ENCODE data around the gene NKD1.

NKD1 gene

DNA sequence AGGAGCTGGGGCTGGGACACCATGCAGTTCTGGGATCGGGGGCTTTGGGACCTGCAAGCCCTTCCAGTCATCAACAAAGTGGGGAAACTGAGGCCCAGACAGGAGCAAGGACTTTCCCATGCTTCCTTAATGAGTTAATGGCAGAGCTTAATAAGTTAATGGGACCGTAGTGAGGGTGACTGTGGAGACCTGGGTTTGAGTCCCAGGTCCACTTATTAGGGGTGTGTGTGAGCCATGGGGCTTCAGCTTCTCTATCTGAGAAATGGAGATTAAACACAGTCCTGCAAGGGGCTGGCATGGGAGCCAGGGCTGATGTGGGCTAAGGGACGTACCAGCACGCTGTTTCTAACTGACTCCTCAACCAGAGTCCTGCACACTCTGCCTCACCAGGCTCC lies 41.7 kb upstream of the NKD1 start:
- Histone ChIP-seq H3K4me1 (ENCODE audit: control insufficient read depth, low read depth, low read length) (peaks cover 8% of the 10 kb centered on the region), H3K27me3 (ENCODE audit: control insufficient read depth, insufficient read depth, low read length) (no peaks in the 10 kb centered on the region), H3K9me3 (ENCODE audit: control insufficient read depth, low read depth, low read length) (no peaks in the 10 kb centered on the region), H3K4me3 (ENCODE audit: low read length) (no peak overlapping the region), H3K9ac (ENCODE audit: low read length) (no peak overlapping the region), H3K27ac (ENCODE audit: low read length) (no peak overlapping the region), H3K36me3 (ENCODE audit: control insufficient read depth, low read depth, low read length) (no peaks in the 10 kb centered on the region)

DNA sequence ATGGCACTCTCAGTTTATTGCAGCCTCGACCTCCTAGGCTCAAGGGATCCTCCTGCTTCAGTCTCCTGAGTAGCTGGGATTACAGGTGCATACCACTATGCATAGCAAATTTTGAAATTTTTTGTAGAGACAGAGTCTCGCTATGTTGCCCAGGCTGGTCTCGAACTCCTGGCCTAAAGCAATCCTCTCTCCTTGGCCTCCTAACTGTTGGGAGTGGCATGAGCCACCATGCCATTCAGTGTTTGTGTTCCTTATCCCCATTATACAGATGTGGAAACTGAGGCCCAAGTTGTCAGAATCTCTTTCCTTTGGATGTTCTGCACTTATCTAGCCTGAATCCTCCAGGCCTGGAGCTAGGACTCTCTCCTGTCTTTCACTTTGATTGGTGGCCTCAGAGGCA lies 40.8 kb upstream of the NKD1 start:
- H3K9me3 ChIP-seq (ENCODE audit: control insufficient read depth, low read depth, low read length), result no peaks in the 10 kb centered on the region
- peaks cover 8% of the 10 kb centered on the region for H3K4me1 ChIP-seq (ENCODE audit: control insufficient read depth, low read depth, low read length)
- H3K27ac ChIP-seq (ENCODE audit: low read length), result no peak overlapping the region
- H3K9ac ChIP-seq (ENCODE audit: low read length), result no peak overlapping the region
- H3K36me3 ChIP-seq (ENCODE audit: control insufficient read depth, low read depth, low read length), result no peaks in the 10 kb centered on the region
- H3K27me3 ChIP-seq (ENCODE audit: control insufficient read depth, insufficient read depth, low read length), result no peaks in the 10 kb centered on the region
- no peak overlapping the region for H3K4me3 ChIP-seq (ENCODE audit: low read length)

DNA sequence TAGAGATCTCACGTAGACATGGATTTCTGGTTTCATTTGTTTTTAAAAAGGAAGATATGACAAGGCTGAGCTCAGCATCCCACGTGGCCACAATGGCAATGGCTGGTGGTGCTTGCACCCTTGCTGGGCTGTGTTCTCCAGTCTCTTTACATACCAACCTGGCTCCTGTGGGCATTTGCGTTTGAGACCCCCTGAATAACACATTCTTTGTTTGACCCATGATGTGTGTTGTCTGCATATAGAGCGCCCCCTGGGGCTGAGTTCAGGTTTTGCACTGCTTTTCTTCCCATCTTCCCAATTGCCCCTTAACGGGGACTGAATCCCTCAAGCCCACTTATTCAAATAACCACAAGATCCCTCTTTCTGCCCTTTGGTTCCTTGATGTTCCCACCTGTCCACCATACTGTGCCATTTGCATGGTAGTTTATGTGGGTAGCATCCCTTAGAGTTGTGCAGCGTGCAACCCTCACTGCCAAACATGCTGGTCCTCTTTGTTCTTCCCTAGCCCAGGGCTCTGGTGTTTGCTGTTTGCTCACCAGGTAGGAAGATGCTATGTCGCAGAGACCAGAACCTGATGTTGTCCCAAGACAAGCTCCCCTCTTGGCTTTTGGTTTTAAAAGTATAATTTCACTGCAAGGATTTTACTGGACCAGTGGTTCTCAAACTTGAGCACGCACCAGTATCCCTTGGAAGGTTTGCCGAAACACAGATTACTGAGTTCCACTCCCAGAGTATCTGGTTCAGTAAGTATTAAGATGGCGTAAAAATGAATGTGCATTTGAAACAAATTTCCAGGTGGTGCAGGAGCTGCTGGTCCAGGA lies 38.5 kb upstream of the NKD1 start:
- no peaks in the 10 kb centered on the region for H3K9me3 ChIP-seq (ENCODE audit: control insufficient read depth, low read depth, low read length)
- no peak overlapping the region for H3K9ac ChIP-seq (ENCODE audit: low read length)
- H3K4me3 ChIP-seq (ENCODE audit: low read length), result no peak overlapping the region
- no peaks in the 10 kb centered on the region for H3K27me3 ChIP-seq (ENCODE audit: control insufficient read depth, insufficient read depth, low read length)
- peaks cover 8% of the 10 kb centered on the region for H3K4me1 ChIP-seq (ENCODE audit: control insufficient read depth, low read depth, low read length)
- no peak overlapping the region for H3K27ac ChIP-seq (ENCODE audit: low read length)
- H3K36me3 ChIP-seq (ENCODE audit: control insufficient read depth, low read depth, low read length), result no peaks in the 10 kb centered on the region

DNA sequence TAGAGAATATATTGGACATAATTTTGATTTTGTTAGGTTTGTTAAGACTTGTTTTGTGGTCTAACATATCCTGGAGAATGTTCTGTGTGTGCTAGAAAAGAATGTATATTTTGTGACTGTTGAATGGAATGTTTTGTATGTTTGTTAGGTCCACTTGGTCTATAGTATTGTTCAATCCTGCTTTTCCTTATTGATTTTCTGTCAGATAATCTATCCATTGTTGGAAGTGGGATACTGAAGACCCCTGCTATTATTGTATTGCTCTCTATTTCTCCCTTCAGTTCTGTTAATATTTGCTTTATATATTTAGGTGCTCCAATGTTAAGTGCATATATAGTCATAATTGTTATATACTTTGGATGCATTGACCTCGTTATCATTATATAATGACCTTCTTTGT lies 33.0 kb upstream of the NKD1 start:
- H3K4me3 ChIP-seq (ENCODE audit: low read length), result no peak overlapping the region
- no peaks in the 10 kb centered on the region for H3K4me1 ChIP-seq (ENCODE audit: control insufficient read depth, low read depth, low read length)
- H3K9me3 ChIP-seq (ENCODE audit: control insufficient read depth, low read depth, low read length), result no peaks in the 10 kb centered on the region
- H3K27ac ChIP-seq (ENCODE audit: low read length), result no peak overlapping the region
- H3K9ac ChIP-seq (ENCODE audit: low read length), result no peak overlapping the region
- no peaks in the 10 kb centered on the region for H3K36me3 ChIP-seq (ENCODE audit: control insufficient read depth, low read depth, low read length)
- no peaks in the 10 kb centered on the region for H3K27me3 ChIP-seq (ENCODE audit: control insufficient read depth, insufficient read depth, low read length)

DNA sequence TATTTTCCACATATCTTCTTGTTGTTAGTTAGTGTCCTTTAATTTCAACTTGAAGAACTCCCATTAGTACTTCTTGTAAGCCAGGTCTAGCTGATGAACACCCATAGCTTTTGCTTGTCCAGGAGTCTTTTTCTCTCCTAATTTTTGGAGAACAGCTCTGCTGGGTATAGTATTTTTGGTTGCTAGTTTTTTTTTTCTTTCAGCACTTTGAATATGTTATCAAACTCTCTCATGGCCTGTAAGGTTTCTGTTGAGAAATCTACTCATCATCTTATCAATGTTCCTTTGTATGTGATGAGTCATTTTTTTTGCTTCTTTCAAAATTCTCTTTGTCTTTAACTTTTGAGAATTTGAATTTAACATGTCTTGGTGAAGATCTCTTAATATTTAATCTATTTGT lies 31.8 kb upstream of the NKD1 start:
- Histone ChIP-seq H3K36me3 (ENCODE audit: control insufficient read depth, low read depth, low read length) (no peaks in the 10 kb centered on the region), H3K4me1 (ENCODE audit: control insufficient read depth, low read depth, low read length) (no peaks in the 10 kb centered on the region), H3K9ac (ENCODE audit: low read length) (no peak overlapping the region), H3K27ac (ENCODE audit: low read length) (no peak overlapping the region), H3K4me3 (ENCODE audit: low read length) (no peak overlapping the region), H3K27me3 (ENCODE audit: control insufficient read depth, insufficient read depth, low read length) (no peaks in the 10 kb centered on the region), H3K9me3 (ENCODE audit: control insufficient read depth, low read depth, low read length) (no peaks in the 10 kb centered on the region)

DNA sequence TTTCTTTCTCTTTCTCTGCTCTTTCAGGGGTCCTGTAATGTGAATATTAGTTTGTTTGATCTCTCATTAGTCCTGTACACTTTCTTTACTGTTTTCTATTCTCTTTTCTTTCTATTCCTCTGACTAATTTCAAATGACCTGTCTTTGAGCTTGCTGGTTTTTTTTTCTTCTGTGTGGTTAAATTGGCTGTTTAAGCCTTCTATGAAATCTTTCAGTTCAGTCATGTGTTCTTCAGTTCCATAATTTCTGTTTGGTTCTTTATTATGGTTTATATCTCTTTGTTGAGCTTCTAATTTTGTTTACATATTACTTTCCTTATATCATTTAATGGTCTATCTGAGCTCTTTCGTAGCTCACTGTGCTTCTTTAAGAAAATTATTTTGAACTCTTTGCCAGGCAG lies 31.3 kb upstream of the NKD1 start:
- Histone ChIP-seq H3K27ac (ENCODE audit: low read length) (no peak overlapping the region), H3K4me3 (ENCODE audit: low read length) (no peak overlapping the region), H3K9ac (ENCODE audit: low read length) (no peak overlapping the region), H3K4me1 (ENCODE audit: control insufficient read depth, low read depth, low read length) (no peaks in the 10 kb centered on the region), H3K36me3 (ENCODE audit: control insufficient read depth, low read depth, low read length) (no peaks in the 10 kb centered on the region), H3K27me3 (ENCODE audit: control insufficient read depth, insufficient read depth, low read length) (no peaks in the 10 kb centered on the region), H3K9me3 (ENCODE audit: control insufficient read depth, low read depth, low read length) (no peaks in the 10 kb centered on the region)

DNA sequence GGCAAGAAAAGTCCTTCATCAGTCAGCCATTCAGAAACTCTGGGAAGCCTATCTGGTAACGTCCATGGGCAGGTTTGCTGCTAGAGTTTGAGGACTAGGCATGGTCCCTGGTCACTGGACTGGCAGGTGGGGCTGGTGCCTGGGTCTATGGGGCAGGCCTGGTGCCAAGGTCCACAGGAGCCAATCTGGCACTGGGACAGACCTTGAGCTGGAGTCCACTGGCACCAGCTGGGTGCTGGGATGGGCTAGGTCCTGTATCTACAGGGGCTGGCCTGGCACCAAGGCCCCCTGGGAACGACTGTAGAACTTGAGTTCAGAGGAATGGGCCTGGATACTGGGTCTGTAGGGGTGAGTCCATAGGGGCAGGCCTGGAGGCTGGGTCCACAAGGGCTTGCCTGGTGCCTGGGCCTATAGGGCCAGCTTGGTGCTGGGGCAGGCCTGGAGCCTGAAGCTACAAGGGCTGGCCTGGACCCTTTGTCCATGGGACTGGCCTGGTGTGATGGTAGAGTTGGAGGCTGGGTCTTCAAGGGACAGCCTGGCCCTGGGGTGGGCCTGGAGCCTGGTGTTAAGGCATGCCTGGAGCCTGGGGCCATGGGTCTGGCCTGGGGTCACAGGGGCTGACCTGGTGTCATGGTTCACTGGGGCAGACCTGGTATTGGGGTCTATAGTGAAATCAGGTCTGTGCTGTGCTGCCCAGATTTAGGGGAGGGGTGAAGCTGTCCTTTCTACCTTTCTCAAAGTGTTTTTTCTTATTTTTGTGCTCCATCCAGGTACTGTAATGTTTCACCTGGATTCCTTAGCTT lies 30.5 kb upstream of the NKD1 start:
- no peak overlapping the region for H3K4me3 ChIP-seq (ENCODE audit: low read length)
- H3K27me3 ChIP-seq (ENCODE audit: control insufficient read depth, insufficient read depth, low read length), result no peaks in the 10 kb centered on the region
- H3K9ac ChIP-seq (ENCODE audit: low read length), result no peak overlapping the region
- H3K27ac ChIP-seq (ENCODE audit: low read length), result no peak overlapping the region
- H3K36me3 ChIP-seq (ENCODE audit: control insufficient read depth, low read depth, low read length), result no peaks in the 10 kb centered on the region
- no peaks in the 10 kb centered on the region for H3K9me3 ChIP-seq (ENCODE audit: control insufficient read depth, low read depth, low read length)
- H3K4me1 ChIP-seq (ENCODE audit: control insufficient read depth, low read depth, low read length), result no peaks in the 10 kb centered on the region

DNA sequence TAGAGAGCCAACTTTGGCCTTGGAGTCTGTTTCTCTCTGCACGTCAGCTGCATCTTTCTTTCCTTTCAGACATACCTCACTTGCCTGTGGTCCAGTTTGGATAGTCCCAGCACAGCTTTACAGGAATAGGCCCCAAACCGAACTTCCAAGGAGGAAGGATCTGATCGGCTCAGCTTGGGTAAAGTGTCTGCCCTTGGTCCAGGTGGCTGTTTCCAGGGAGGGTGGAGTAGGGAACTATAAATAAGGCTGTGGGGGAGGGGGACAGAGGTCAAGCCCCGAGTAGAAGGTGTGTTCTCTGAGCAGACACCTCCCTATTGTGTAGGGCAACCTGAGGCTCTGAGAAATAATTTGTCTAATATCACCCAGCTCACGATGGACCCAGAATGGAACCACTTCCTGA lies 29.2 kb upstream of the NKD1 start:
- Histone ChIP-seq H3K9ac (ENCODE audit: low read length) (no peak overlapping the region), H3K4me1 (ENCODE audit: control insufficient read depth, low read depth, low read length) (no peaks in the 10 kb centered on the region), H3K36me3 (ENCODE audit: control insufficient read depth, low read depth, low read length) (no peaks in the 10 kb centered on the region), H3K9me3 (ENCODE audit: control insufficient read depth, low read depth, low read length) (no peaks in the 10 kb centered on the region), H3K27me3 (ENCODE audit: control insufficient read depth, insufficient read depth, low read length) (no peaks in the 10 kb centered on the region), H3K27ac (ENCODE audit: low read length) (no peak overlapping the region), H3K4me3 (ENCODE audit: low read length) (no peak overlapping the region)

DNA sequence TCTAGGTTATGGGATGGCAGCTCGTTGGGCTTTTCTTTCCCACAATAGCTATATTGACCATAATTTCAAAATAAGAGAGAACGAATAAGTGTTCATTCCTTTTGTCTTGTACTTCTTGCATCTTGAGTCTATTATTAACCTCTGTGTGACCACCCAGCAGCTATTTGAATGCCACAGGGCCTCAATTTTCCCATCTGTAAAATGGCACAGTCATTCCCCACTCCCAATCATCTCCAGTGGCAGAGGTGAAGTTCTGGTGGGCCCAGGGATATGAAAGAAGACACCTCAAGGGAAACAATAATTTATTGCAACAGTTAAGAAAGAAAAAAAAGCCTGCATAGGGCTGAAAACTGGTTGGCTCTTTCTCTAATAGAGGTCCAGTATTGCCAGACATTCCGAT lies 28.6 kb upstream of the NKD1 start:
- Histone ChIP-seq H3K4me3 (ENCODE audit: low read length) (no peak overlapping the region), H3K4me1 (ENCODE audit: control insufficient read depth, low read depth, low read length) (no peaks in the 10 kb centered on the region), H3K36me3 (ENCODE audit: control insufficient read depth, low read depth, low read length) (no peaks in the 10 kb centered on the region), H3K9me3 (ENCODE audit: control insufficient read depth, low read depth, low read length) (no peaks in the 10 kb centered on the region), H3K9ac (ENCODE audit: low read length) (no peak overlapping the region), H3K27ac (ENCODE audit: low read length) (no peak overlapping the region), H3K27me3 (ENCODE audit: control insufficient read depth, insufficient read depth, low read length) (no peaks in the 10 kb centered on the region)

DNA sequence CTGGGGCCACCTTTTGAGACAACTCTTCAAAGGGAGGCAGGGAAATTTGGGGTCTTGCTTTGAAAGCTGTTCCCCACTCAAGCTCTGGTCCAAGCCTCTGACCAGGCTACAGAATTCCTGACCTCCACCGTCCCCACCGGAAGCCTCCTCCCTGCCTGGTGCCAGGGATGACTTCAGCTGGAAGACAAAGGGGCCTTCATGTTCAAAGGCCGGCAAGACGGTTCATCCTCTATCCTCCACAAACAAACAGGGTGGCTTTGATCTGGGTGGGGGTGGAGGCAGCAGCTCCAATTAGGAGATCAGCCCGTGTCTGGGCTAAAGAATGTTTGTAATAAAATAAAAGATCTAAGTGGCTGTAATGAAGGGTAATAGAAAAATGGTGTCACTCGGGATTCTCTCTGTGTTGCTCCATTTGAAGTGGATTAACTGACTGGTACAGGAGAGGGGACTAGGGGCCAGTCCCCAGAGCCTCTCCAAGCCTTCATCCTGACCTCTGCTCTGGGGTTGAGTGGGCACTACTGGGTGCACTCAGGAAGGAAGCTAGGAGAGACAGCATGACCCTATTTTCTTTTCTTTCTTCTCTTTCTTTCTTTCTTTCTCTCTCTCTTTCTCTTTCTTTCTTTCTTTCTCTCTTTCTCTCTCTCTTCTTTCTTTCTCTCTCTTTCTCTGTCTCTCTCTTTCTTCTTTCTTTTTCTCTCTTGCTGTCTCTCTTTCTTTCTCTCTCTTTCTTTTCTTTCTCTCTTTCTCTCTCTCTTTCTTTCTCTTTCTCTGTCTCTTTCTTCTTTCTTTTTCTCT lies 27.5 kb upstream of the NKD1 start:
- Histone ChIP-seq H3K9me3 (ENCODE audit: control insufficient read depth, low read depth, low read length) (no peaks in the 10 kb centered on the region), H3K27me3 (ENCODE audit: control insufficient read depth, insufficient read depth, low read length) (no peaks in the 10 kb centered on the region), H3K4me1 (ENCODE audit: control insufficient read depth, low read depth, low read length) (no peaks in the 10 kb centered on the region), H3K9ac (ENCODE audit: low read length) (no peak overlapping the region), H3K27ac (ENCODE audit: low read length) (no peak overlapping the region), H3K36me3 (ENCODE audit: control insufficient read depth, low read depth, low read length) (no peaks in the 10 kb centered on the region), H3K4me3 (ENCODE audit: low read length) (no peak overlapping the region)

DNA sequence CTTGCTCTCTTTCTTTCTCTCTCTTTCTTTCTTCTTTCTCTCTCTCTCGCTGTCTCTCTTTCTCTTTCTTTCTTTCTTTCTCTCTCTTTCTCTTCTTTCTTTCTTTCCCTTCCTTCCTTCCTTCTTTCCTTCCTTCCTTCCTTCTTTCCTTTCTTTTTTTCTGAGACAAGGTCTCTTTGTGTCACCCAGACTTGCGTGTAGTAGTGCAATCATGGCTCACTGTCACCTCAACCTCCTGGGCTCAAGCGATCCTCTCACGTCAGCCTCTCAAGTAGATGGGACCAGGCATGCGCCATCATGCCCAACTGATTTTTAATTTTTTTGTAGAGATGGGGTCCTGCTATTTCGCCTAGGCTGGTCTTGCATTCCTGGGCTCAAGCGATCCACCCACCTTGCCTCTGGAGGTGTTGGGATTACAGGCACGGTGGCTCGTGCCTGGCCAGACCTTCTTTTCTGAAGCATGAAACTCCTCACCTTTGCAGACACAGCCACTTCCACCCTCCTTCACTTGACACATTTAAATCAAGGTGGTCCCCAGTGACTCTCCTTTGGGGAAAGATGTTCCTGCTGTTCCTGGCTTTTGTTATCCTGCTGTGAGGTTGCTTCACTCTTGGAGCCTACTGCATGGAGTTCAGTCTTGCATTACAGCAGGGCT lies 26.8 kb upstream of the NKD1 start:
- Histone ChIP-seq H3K27ac (ENCODE audit: low read length) (no peak overlapping the region), H3K27me3 (ENCODE audit: control insufficient read depth, insufficient read depth, low read length) (no peaks in the 10 kb centered on the region), H3K4me1 (ENCODE audit: control insufficient read depth, low read depth, low read length) (no peaks in the 10 kb centered on the region), H3K36me3 (ENCODE audit: control insufficient read depth, low read depth, low read length) (no peaks in the 10 kb centered on the region), H3K9ac (ENCODE audit: low read length) (no peak overlapping the region), H3K4me3 (ENCODE audit: low read length) (no peak overlapping the region), H3K9me3 (ENCODE audit: control insufficient read depth, low read depth, low read length) (no peaks in the 10 kb centered on the region)
